ENCODE results near the gene WDR35. TPM values are rescaled to one million over a fixed set of nuclear protein-coding genes. Genes with fewer than 3 reads are reported as not detected.

The WDR35 gene
- total RNA-seq, 1 experiment from 2014 or later: 16.7 TPM

GRCh38 chr2:20034218-20034617 lies 44.3 kb upstream of the WDR35 start:
- Mint-ChIP-seq H3K36me3 (ENCODE audit: insufficient read depth in 1 of 3, low read depth in 3 of 3) (peaks cover 64 to 98% (median 91%) of the 10 kb centered on the region in 3 experiments), H3K9me3 (no peaks in the 10 kb centered on the region), H3K27me3 (ENCODE audit: low read depth) (no peaks in the 10 kb centered on the region), H3K27ac (no peak overlapping the region), H3K4me1 (no peaks in the 10 kb centered on the region), H3K4me3 (no peak overlapping the region)
- Histone ChIP-seq H3K18ac (ENCODE audit: insufficient read length, low read depth, low read length) (no peak overlapping the region), H3K4me2 (ENCODE audit: insufficient read depth, insufficient read length, low read length) (no peak overlapping the region), H4K20me1 (ENCODE audit: control insufficient read depth, insufficient read depth, insufficient read length) (no peaks in the 10 kb centered on the region), H3K23ac (ENCODE audit: insufficient read length, low read depth, low read length) (no peak overlapping the region), H4K8ac (replicated peaks; ENCODE audit: insufficient read length, low read depth, low read length) (no peak overlapping the region), H2BK15ac (ENCODE audit: low read depth, low read length) (no peak overlapping the region), H2BK120ac (ENCODE audit: low read depth, low read length, poor library complexity, severe bottlenecking) (no peak overlapping the region), H3K27ac (ENCODE audit: insufficient read length, low read depth, low read length) (no peak overlapping the region), H3T11ph (ENCODE audit: low read length) (no peak overlapping the region), H2AFZ (ENCODE audit: low read length) (no peak overlapping the region), H3K4ac (ENCODE audit: low read depth, low read length) (no peak overlapping the region), H2BK5ac (ENCODE audit: insufficient read length, low read length) (no peak overlapping the region), H3K79me1 (ENCODE audit: insufficient read depth, low read depth, low read length, poor library complexity, severe bottlenecking) (peaks cover 3% of the 10 kb centered on the region), H4K91ac (ENCODE audit: insufficient read length, low read depth, low read length) (no peak overlapping the region), H3K27me3 (ENCODE audit: insufficient read depth, low read length) (no peaks in the 10 kb centered on the region), H4K5ac (ENCODE audit: insufficient read length, low read depth, low read length) (no peak overlapping the region), H3K56ac (ENCODE audit: insufficient read length, low read depth, low read length) (no peak overlapping the region), H2BK20ac (ENCODE audit: low read depth, low read length, poor library complexity, severe bottlenecking) (no peak overlapping the region), H3K9ac (ENCODE audit: extremely low read depth, insufficient read length, low read length) (no peak overlapping the region), H2AK5ac (ENCODE audit: insufficient read length, low read length) (no peak overlapping the region), H3K4me1 (ENCODE audit: insufficient read depth, low read length) (no peaks in the 10 kb centered on the region), H3K9me3 (ENCODE audit: control insufficient read depth, low read depth, low read length) (no peaks in the 10 kb centered on the region), H3K14ac (ENCODE audit: insufficient read depth, low read length) (no peak overlapping the region), H3K79me2 (ENCODE audit: insufficient read depth, low read length) (no peaks in the 10 kb centered on the region), H3K23me2 (ENCODE audit: insufficient read length, low read depth, low read length, poor library complexity, severe bottlenecking) (no peaks in the 10 kb centered on the region), H2BK12ac (ENCODE audit: insufficient read length, low read depth, low read length) (no peak overlapping the region)
- DNase-seq: no peak
- WGBS (ENCODE audit: extremely low coverage, insufficient read length, low lambda C conversion rate): no CpG with 5 or more reads among the region's 4 CpGs
- TF ChIP-seq CTCF (conservative IDR thresholded peaks at IDR 0.05): no peak

All from H9 (cell line).